Fibroblast of lung (primary cell): ENCODE data around the gene LSM12.

ENCODE experiments used
- EZH2 ChIP-seq: IDR thresholded peaks from 2 replicates; pipeline ENCODE4 v1.5.1; 2012; ENCODE audit warnings: low read length, control low read depth, mild to moderate bottlenecking; ENCODE audit errors: missing control alignments
- TF ChIP-seq, protein P1 (sequence below), 2 donors: IDR thresholded peaks in 1 of 2; conservative IDR thresholded peaks in 1 of 2; 1 replicate in 1 of 2; 2 replicates in 1 of 2; pipeline ENCODE4 v1.5.1; 2011 to 2012; ENCODE audit warnings: low read length in 2 of 2, control low read depth in 1 of 2, inconsistent platforms in 1 of 2, low read depth in 1 of 2, mild to moderate bottlenecking in 1 of 2

GRCh38 chr17:44012391-44012790 lies 54.1 kb downstream of the LSM12 start:
- TF ChIP-seq, protein P1, sequence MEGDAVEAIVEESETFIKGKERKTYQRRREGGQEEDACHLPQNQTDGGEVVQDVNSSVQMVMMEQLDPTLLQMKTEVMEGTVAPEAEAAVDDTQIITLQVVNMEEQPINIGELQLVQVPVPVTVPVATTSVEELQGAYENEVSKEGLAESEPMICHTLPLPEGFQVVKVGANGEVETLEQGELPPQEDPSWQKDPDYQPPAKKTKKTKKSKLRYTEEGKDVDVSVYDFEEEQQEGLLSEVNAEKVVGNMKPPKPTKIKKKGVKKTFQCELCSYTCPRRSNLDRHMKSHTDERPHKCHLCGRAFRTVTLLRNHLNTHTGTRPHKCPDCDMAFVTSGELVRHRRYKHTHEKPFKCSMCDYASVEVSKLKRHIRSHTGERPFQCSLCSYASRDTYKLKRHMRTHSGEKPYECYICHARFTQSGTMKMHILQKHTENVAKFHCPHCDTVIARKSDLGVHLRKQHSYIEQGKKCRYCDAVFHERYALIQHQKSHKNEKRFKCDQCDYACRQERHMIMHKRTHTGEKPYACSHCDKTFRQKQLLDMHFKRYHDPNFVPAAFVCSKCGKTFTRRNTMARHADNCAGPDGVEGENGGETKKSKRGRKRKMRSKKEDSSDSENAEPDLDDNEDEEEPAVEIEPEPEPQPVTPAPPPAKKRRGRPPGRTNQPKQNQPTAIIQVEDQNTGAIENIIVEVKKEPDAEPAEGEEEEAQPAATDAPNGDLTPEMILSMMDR (conservative IDR thresholded peaks at IDR 0.05 in 1 of 2, IDR thresholded peaks at IDR 0.05 in 1 of 2; ENCODE audit: low read depth in 1 of 2, low read length in 2 of 2) = no peak
- no peak for TF ChIP-seq EZH2
